Kidney (tissue), 14 donors: ENCODE data around the gene VTI1B. TPM values are rescaled to one million over a fixed set of nuclear protein-coding genes. Genes with fewer than 3 reads are reported as not detected.
"Not testable (repeated sequence)": the region's sequence is repeated elsewhere in the genome, so short reads cannot be mapped to it uniquely, and the experiment has no call there.

Source experiments
- DNase-seq, 5 donors: peaks; one replicate each; pipeline ENCODE4 v3.0.0-alpha.2; 2013 to 2020
- FAIRE-seq: peaks from 2 replicates; lab custom pipeline; 2012; peaks lifted over from hg19 to GRCh38; lab: Jason Lieb, UNC
- H3K27ac ChIP-seq, 2 donors: one replicate each; pipeline ENCODE4 v1.7.0; 2013; ENCODE audit warnings: low read depth in 2 of 2, low read length in 2 of 2, inconsistent platforms in 1 of 2
- H3K27me3 ChIP-seq: one replicate; pipeline ENCODE4 v1.7.1; 2013; ENCODE audit warnings: low read length, inconsistent platforms; ENCODE audit not compliant: control insufficient read depth, insufficient read depth
- H3K36me3 ChIP-seq, 3 donors: one replicate each; pipeline versions ENCODE4 v1.7.0 to v1.7.1; 2013; ENCODE audit warnings: low read length in 3 of 3, control low read depth in 1 of 3, inconsistent platforms in 1 of 3; ENCODE audit not compliant: insufficient read depth in 3 of 3, control insufficient read depth in 2 of 3
- H3K4me1 ChIP-seq, 3 donors: one replicate each; pipeline versions ENCODE4 v1.7.0 to v1.7.1; 2013; ENCODE audit warnings: low read length in 3 of 3, inconsistent platforms in 1 of 3, low read depth in 1 of 3; ENCODE audit not compliant: control insufficient read depth in 2 of 3, insufficient read depth in 2 of 3
- H3K4me3 ChIP-seq, 3 donors: one replicate each; pipeline versions ENCODE4 v1.7.0 to v1.8.1; 2013; ENCODE audit warnings: low read length in 3 of 3, control low read depth in 1 of 3, inconsistent platforms in 1 of 3
- H3K9ac ChIP-seq, 3 donors: one replicate each; pipeline versions ENCODE4 v1.7.0 to v1.7.1; 2013; ENCODE audit warnings: low read length in 3 of 3, control low read depth in 1 of 3, inconsistent platforms in 1 of 3
- H3K9me3 ChIP-seq, 3 donors: one replicate each; pipeline versions ENCODE4 v1.7.0 to v1.7.1; 2013; ENCODE audit warnings: low read length in 3 of 3, control low read depth in 1 of 3, inconsistent platforms in 1 of 3; ENCODE audit not compliant: control insufficient read depth in 2 of 3, insufficient read depth in 1 of 3
- CTCF ChIP-seq: IDR thresholded peaks from 3 replicates; pipeline ENCODE4 v1.5.1; 2012; ENCODE audit warnings: mild to moderate bottlenecking, moderate library complexity, borderline replicate concordance; ENCODE audit not compliant: insufficient read depth; ENCODE audit errors: extremely low read depth
- intact Hi-C: fragments of 100-400 bp; cut with DNase I; formaldehyde crosslinking; loops from one replicate; pipeline ENCODE4 v1.11.1; 2022
- polyA plus RNA-seq: library from polyadenylated mRNA; stranded (reverse); fragments of 350-450 nt; fragmentation: Illumina TruSeq; extraction: RNeasy Lipid Tissue Mini Kit (QIAGEN cat#74804); gene quantifications from one replicate; pipeline ENCODE4 v1.2.3, GENCODE V29; 2014; ENCODE audit warnings: low read depth, low replicate concordance; ENCODE audit not compliant: insufficient read depth
- total RNA-seq: library from RNA; stranded (reverse); fragmentation: NEBNext Ultra II Directional; extraction: Animal tissue kit (Norgen Biotek cat#: 25700); gene quantifications from one replicate; pipeline ENCODE4 v1.2.1, GENCODE V29; 2021
- donor health status: control.
- donor health status: control.
- donor health status: control.
- donor health status: control.
- donor health status: control.
- donor health status: DM: yes; HTN: yes; CAD: no.
- donor health status: Normal renal cell carcinoma (clear cell type).

VTI1B gene
- total and polyA plus RNA-seq, 2 donors from 2014 or later: 110 to 211 TPM

- TF ChIP-seq CTCF: no peak
- DNase-seq: no peak
- Histone ChIP-seq H3K27me3 (no peaks in the 10 kb centered on the region), H3K4me3 (no peak overlapping the region), H3K27ac (no peak overlapping the region), H3K9me3 (no peaks in the 10 kb centered on the region), H3K36me3 (no peaks in the 10 kb centered on the region), H3K4me1 (peaks cover 0 to 1% (median 0%) of the 10 kb centered on the region in 3 donors), H3K9ac (no peak overlapping the region)
- intact Hi-C loops: no loop called here
- FAIRE-seq: no peak
Observed at GRCh38 chr14:67710209-67710608, 35.8 kb upstream of the VTI1B start.

DNA sequence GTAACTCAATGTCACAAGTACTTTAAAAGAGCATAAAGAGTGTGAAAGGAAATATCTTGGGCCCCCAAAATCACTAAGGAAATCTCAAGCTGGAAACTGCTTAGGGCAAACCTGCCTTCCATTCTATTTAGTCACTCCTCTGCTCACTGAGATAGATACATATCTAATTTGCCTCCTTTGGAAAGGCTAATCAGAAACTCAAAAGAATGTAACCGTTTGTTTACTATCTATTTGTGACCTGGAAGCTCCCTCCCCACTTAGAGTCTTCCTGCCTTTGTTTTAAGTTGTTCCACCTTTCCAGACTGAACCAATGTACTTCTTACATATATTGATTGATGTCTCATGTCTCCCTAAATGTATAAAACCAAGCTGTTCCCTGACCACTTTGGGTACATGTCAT is 35.4 kb upstream of the VTI1B start:
- not testable (repeated sequence) for H3K9ac ChIP-seq, H3K27ac ChIP-seq, FAIRE-seq, H3K4me1 ChIP-seq, H3K27me3 ChIP-seq, H3K4me3 ChIP-seq, H3K9me3 ChIP-seq, DNase-seq, H3K36me3 ChIP-seq
- intact Hi-C loops: loop anchor here (10.0 kb wide), 1 partner anchor 125 kb away; no protein-coding TSS in a partner anchor

- not testable (repeated sequence) for DNase-seq, H3K9me3 ChIP-seq, H3K4me1 ChIP-seq, H3K27me3 ChIP-seq, H3K9ac ChIP-seq, H3K36me3 ChIP-seq, H3K27ac ChIP-seq, H3K4me3 ChIP-seq, FAIRE-seq
- intact Hi-C loops: loop anchor here (10.0 kb wide), 1 partner anchor 125 kb away; no protein-coding TSS in a partner anchor
Observed at GRCh38 chr14:67709346-67709745, 34.9 kb upstream of the VTI1B start.

GRCh38 chr14:67705211-67705610 is 30.8 kb upstream of the VTI1B start:
- no peak overlapping the region for H3K27ac ChIP-seq

More at GRCh38 chr14:67705211-67705610, 30.8 kb upstream of the VTI1B start:
- no peak for DNase-seq
- no peak for TF ChIP-seq CTCF
- Histone ChIP-seq H3K9me3 (no peaks in the 10 kb centered on the region), H3K9ac (no peak overlapping the region), H3K4me1 (peaks cover 0 to 8% (median 0%) of the 10 kb centered on the region in 3 donors), H3K36me3 (no peaks in the 10 kb centered on the region), H3K27me3 (no peaks in the 10 kb centered on the region), H3K4me3 (no peak overlapping the region)
- intact Hi-C loops: loop anchor here (10.0 kb wide), 1 partner anchor 120 kb away; no protein-coding TSS in a partner anchor
- FAIRE-seq: no peak
